H9 (cell line): ENCODE data around the gene PDE4C. TPM values are rescaled to one million over a fixed set of nuclear protein-coding genes. Genes with fewer than 3 reads are reported as not detected.

ENCODE experiments used
- DNase-seq: peaks from one replicate; pipeline ENCODE4 v3.0.0-alpha.2; 2017
- H2AFZ ChIP-seq: one replicate; pipeline ENCODE4 v1.6.1; 2013; ENCODE audit warnings: mild to moderate bottlenecking, low read length, control low read depth, moderate library complexity
- H2AK5ac ChIP-seq: 2 replicates; pipeline ENCODE4 v1.6.1; 2013; ENCODE audit warnings: low read length, control low read depth, mixed read lengths; ENCODE audit not compliant: insufficient read length
- H2BK120ac ChIP-seq: one replicate; pipeline ENCODE4 v1.6.1; 2013; ENCODE audit warnings: low read depth, mild to moderate bottlenecking, low read length, control low read depth, inconsistent platforms; ENCODE audit not compliant: poor library complexity, severe bottlenecking
- H2BK12ac ChIP-seq: 2 replicates; pipeline ENCODE4 v1.6.1; 2013; ENCODE audit warnings: low read length, control low read depth, mixed read lengths, low read depth; ENCODE audit not compliant: insufficient read length
- H2BK15ac ChIP-seq: 2 replicates; pipeline ENCODE4 v1.6.1; 2013; ENCODE audit warnings: low read depth, low read length, control low read depth
- H2BK20ac ChIP-seq: one replicate; pipeline ENCODE4 v1.6.1; 2013; ENCODE audit warnings: low read depth, mild to moderate bottlenecking, low read length, control low read depth, inconsistent platforms; ENCODE audit not compliant: poor library complexity, severe bottlenecking
- H2BK5ac ChIP-seq: 2 replicates; pipeline ENCODE4 v1.6.1; 2013; ENCODE audit warnings: low read length, control low read depth, mixed read lengths; ENCODE audit not compliant: insufficient read length
- H3K14ac ChIP-seq: 2 replicates; pipeline ENCODE4 v1.6.1; 2013; ENCODE audit warnings: low read length, control low read depth; ENCODE audit not compliant: insufficient read depth
- H3K18ac ChIP-seq: 2 replicates; pipeline ENCODE4 v1.6.1; 2013; ENCODE audit warnings: low read depth, mild to moderate bottlenecking, mixed read lengths, low read length, control low read depth; ENCODE audit not compliant: insufficient read length
- H3K23ac ChIP-seq: 2 replicates; pipeline ENCODE4 v1.6.1; 2013; ENCODE audit warnings: low read length, control low read depth, mixed read lengths, low read depth; ENCODE audit not compliant: insufficient read length
- H3K23me2 ChIP-seq: 2 replicates; pipeline ENCODE4 v1.6.1; 2013; ENCODE audit warnings: low read depth, mild to moderate bottlenecking, mixed read lengths, low read length, control low read depth; ENCODE audit not compliant: insufficient read length, poor library complexity, severe bottlenecking
- H3K27ac ChIP-seq: 2 replicates; pipeline ENCODE4 v1.5.1; 2013; ENCODE audit warnings: low read length, control low read depth, mixed read lengths, low read depth; ENCODE audit not compliant: insufficient read length
- H3K27me3 ChIP-seq: 2 replicates; pipeline ENCODE4 v1.6.1; 2013; ENCODE audit warnings: low read length, control low read depth, inconsistent platforms; ENCODE audit not compliant: insufficient read depth
- H3K4ac ChIP-seq: 2 replicates; pipeline ENCODE4 v1.6.1; 2013; ENCODE audit warnings: low read depth, mild to moderate bottlenecking, control low read depth, inconsistent platforms, low read length, moderate library complexity
- H3K4me1 ChIP-seq: 2 replicates; pipeline ENCODE4 v1.6.1; 2013; ENCODE audit warnings: low read length, control low read depth, inconsistent platforms; ENCODE audit not compliant: insufficient read depth
- H3K4me2 ChIP-seq: 2 replicates; pipeline ENCODE4 v1.6.1; 2013; ENCODE audit warnings: low read length, control low read depth, mixed read lengths; ENCODE audit not compliant: insufficient read length, insufficient read depth
- H3K56ac ChIP-seq: 2 replicates; pipeline ENCODE4 v1.6.1; 2013; ENCODE audit warnings: low read depth, mild to moderate bottlenecking, mixed read lengths, low read length, control low read depth; ENCODE audit not compliant: insufficient read length
- H3K79me1 ChIP-seq: 2 replicates; pipeline ENCODE4 v1.6.1; 2013; ENCODE audit warnings: low read depth, mild to moderate bottlenecking, moderate library complexity, low read length, control low read depth, inconsistent platforms; ENCODE audit not compliant: insufficient read depth, poor library complexity, severe bottlenecking
- H3K79me2 ChIP-seq: 2 replicates; pipeline ENCODE4 v1.6.1; 2013; ENCODE audit warnings: low read length, control low read depth, inconsistent platforms; ENCODE audit not compliant: insufficient read depth
- H3K9ac ChIP-seq: 2 replicates; pipeline ENCODE4 v1.6.1; 2013; ENCODE audit warnings: low read length, control low read depth, mixed read lengths; ENCODE audit not compliant: insufficient read length; ENCODE audit errors: extremely low read depth
- H3K9me3 ChIP-seq: one replicate; pipeline ENCODE4 v1.6.1; 2013; ENCODE audit warnings: low read depth, low read length, inconsistent platforms; ENCODE audit not compliant: control insufficient read depth
- H3T11ph ChIP-seq: one replicate; pipeline ENCODE4 v1.6.1; 2013; ENCODE audit warnings: mild to moderate bottlenecking, low read length, control low read depth, inconsistent platforms
- H4K20me1 ChIP-seq: one replicate; pipeline ENCODE4 v1.6.1; 2013; ENCODE audit not compliant: control insufficient read depth, insufficient read length, insufficient read depth
- H4K5ac ChIP-seq: 2 replicates; pipeline ENCODE4 v1.6.1; 2013; ENCODE audit warnings: low read depth, mild to moderate bottlenecking, mixed read lengths, low read length, control low read depth; ENCODE audit not compliant: insufficient read length
- H4K8ac ChIP-seq: replicated peaks from 2 replicates; pipeline ENCODE4 v1.6.1; 2013; ENCODE audit warnings: low read length, control low read depth, mixed read lengths, low read depth; ENCODE audit not compliant: insufficient read length
- H4K91ac ChIP-seq: 2 replicates; pipeline ENCODE4 v1.6.1; 2013; ENCODE audit warnings: low read depth, mild to moderate bottlenecking, moderate library complexity, mixed read lengths, low read length, control low read depth; ENCODE audit not compliant: insufficient read length
- H3K27ac Mint-ChIP-seq, 3 experiments: 2 replicates in 2 of 3; 3 replicates in 1 of 3; pipeline ENCODE4 v1.8.0; 2020 to 2021; ENCODE audit warnings: mixed read lengths in 3 of 3, mild to moderate bottlenecking in 1 of 3, moderate library complexity in 1 of 3
- H3K27me3 Mint-ChIP-seq: 2 replicates; pipeline ENCODE4 v1.8.0; 2021; ENCODE audit warnings: low read depth, mild to moderate bottlenecking, moderate library complexity, mixed read lengths
- H3K36me3 Mint-ChIP-seq, 3 experiments: 2 replicates in 2 of 3; 3 replicates in 1 of 3; pipeline ENCODE4 v1.8.0; 2020 to 2021; ENCODE audit warnings: low read depth in 3 of 3, mixed read lengths in 3 of 3; ENCODE audit not compliant: insufficient read depth in 1 of 3
- H3K4me1 Mint-ChIP-seq, 2 experiments: 2 replicates each; pipeline ENCODE4 v1.8.0; 2020; ENCODE audit warnings: mixed read lengths in 2 of 2
- H3K4me3 Mint-ChIP-seq, 2 experiments: 2 replicates in 1 of 2; 3 replicates in 1 of 2; pipeline ENCODE4 v1.8.0; 2020 to 2021; ENCODE audit warnings: mild to moderate bottlenecking in 2 of 2, mixed read lengths in 2 of 2, moderate library complexity in 1 of 2
- H3K9me3 Mint-ChIP-seq, 2 experiments: 2 replicates in 1 of 2; 3 replicates in 1 of 2; pipeline ENCODE4 v1.8.0; 2020; ENCODE audit warnings: mild to moderate bottlenecking in 2 of 2, mixed read lengths in 2 of 2, moderate library complexity in 1 of 2
- CTCF ChIP-seq: fragments of 200-600 bp; sonication (generic); conservative IDR thresholded peaks from 3 replicates; pipeline ENCODE4 v1.8.0; 2021; ENCODE audit warnings: antibody characterized with exemption, mild to moderate bottlenecking
- WGBS: extraction: QIAGEN DNeasy Blood & Tissue Kit; methylation state at CpG from one replicate; pipeline ENCODE4 v1.1.7; 2013; ENCODE audit warnings: missing lambda C conversion rate, low lambda C conversion rate, mixed read lengths; ENCODE audit not compliant: insufficient read length; ENCODE audit errors: extremely low coverage; 5-methylcytosine and 5-hydroxymethylcytosine counted together
- total RNA-seq: library from RNA; stranded (reverse); gene quantifications from 2 replicates; pipeline ENCODE4 v1.2.1, GENCODE V29; 2021

PDE4C gene
- total RNA-seq, 1 experiment from 2014 or later: 1.8 TPM

DNA sequence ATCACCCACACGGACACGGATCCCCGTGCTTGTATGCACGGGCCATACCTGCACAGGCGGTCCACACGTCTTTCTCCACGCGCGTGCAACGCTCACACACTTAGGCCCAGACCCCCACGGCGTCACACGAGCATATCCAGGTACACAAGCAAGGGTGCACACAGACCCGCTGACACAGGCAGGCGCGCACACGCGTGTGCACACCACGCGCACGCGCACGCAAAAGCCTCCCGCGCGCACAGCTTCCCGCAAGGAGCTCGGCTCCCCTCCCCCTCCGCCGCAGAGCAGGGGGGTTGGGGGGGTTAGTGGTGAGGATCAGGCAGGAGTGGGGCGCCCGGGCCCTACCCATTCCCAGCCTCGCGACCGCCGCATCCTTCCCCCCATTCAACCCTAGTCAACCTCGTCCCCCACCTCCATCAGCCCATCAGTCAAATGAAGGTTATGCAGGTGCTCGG lies 22.8 kb downstream of the PDE4C start:
- H3T11ph ChIP-seq: no peak overlapping the region
- peaks cover 3% of the 10 kb centered on the region; the same call in 1 of the 2 replicates for H3K27me3 Mint-ChIP-seq
- no peak overlapping the region for H2BK12ac ChIP-seq
- H3K27ac Mint-ChIP-seq: peak overlapping the region; percentile 79 to 93 (median 83); a peak in 6 of 7 replicates
- H3K79me1 ChIP-seq: no peaks in the 10 kb centered on the region
- no peak for DNase-seq
- H4K5ac ChIP-seq: no peak overlapping the region
- no peak overlapping the region for H2BK15ac ChIP-seq
- no peak overlapping the region for H2BK5ac ChIP-seq
- H3K14ac ChIP-seq: no peak overlapping the region; the same call in 1 of the 2 replicates
- no peak overlapping the region for H2AK5ac ChIP-seq
- H2BK120ac ChIP-seq: no peak overlapping the region
- no peak overlapping the region for H3K4ac ChIP-seq
- peak overlapping the region; percentile 80 to 97 for H3K4me3 Mint-ChIP-seq
- H2BK20ac ChIP-seq: no peak overlapping the region
- H4K8ac ChIP-seq: no peak overlapping the region
- no peak overlapping the region for H3K56ac ChIP-seq
- H3K4me2 ChIP-seq: peak overlapping the region; percentile 77
- H3K79me2 ChIP-seq: no peaks in the 10 kb centered on the region; the same call in 1 of the 2 replicates
- H3K18ac ChIP-seq: no peak overlapping the region
- H4K20me1 ChIP-seq: peaks cover 4% of the 10 kb centered on the region
- peaks cover 16 to 29% (median 22%) of the 10 kb centered on the region in 3 experiments; a peak in 6 of 7 replicates for H3K36me3 Mint-ChIP-seq
- peaks cover 18% of the 10 kb centered on the region for H3K23me2 ChIP-seq
- no peak overlapping the region for H2AFZ ChIP-seq
- peak overlapping the region; percentile 3 for H3K9ac ChIP-seq
- H3K23ac ChIP-seq: no peak overlapping the region
- H3K9me3 Mint-ChIP-seq: peaks cover 0 to 2% of the 10 kb centered on the region in 2 experiments; a peak in 1 of 5 replicates
- WGBS: no CpG with 5 or more reads among the region's 38 CpGs
- peaks cover 7 to 30% of the 10 kb centered on the region in 2 experiments for H3K4me1 Mint-ChIP-seq
- no peaks in the 10 kb centered on the region for H3K4me1 ChIP-seq
- H3K9me3 ChIP-seq: no peaks in the 10 kb centered on the region
- no peak overlapping the region for H4K91ac ChIP-seq
- no peaks in the 10 kb centered on the region for H3K27me3 ChIP-seq
- no peak overlapping the region for H3K27ac ChIP-seq
- TF ChIP-seq CTCF: no peak
